NCI-H2196 treated with DMSO at 0.1 percent for 48 hours (cell line): ENCODE results near the gene LSM7.

ENCODE experiments used
- DNase-seq: peaks from one replicate; lab custom pipeline; 2025; ENCODE audit not compliant: unreplicated experiment; lab: John Stamatoyannopoulos, UW

The LSM7 gene

DNA sequence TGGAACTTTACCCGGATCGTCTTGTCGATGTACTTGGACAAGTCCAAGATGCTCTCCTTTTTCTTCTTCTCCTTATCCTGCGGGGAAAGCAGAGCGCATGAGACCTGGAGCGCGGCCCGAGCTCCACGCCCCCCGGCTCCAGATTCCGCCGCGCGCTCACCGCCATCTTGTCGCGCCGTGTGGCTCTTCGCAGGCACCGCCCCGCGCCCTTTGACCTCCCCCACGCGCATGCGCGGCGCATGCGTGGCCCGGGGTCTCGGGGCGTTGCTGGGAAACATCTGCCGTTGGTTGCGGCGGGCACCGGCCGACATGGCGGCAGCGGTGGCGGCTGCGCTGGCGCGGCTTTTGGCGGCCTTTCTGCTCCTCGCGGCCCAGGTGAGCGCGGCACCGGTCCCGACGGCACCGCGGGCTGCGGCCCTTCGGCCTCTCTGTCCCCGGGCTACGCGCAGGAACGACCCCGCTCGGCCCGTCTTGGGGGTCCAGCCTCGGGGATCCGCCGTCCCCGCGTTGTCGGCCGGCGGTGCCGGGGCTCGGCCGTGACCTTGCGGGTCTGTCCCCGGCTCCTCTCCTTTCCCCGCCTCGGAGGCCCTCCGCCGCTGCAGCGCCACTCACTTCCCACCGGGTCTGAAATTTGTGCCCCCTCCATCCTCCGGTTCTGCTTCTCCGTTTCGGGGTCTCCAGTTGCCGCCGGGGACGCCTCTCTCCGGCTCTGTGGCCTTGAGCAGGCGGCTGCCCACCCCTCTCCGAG is at the start of gene LSM7, which contains the start of gene SPPL2B:
LSM7 (minus strand) TSS at position 186 of the 748 bp plus-strand sequence; CDS start at position 166, 20 bp downstream.
SPPL2B (plus strand) TSS at position 284 of the 748 bp plus-strand sequence; CDS start at position 310, 26 bp downstream.
- peak; percentile 75 for DNase-seq

GRCh38 chr19:2376784-2377519 is 48.6 kb upstream of the LSM7 start:
- no peak for DNase-seq

DNA sequence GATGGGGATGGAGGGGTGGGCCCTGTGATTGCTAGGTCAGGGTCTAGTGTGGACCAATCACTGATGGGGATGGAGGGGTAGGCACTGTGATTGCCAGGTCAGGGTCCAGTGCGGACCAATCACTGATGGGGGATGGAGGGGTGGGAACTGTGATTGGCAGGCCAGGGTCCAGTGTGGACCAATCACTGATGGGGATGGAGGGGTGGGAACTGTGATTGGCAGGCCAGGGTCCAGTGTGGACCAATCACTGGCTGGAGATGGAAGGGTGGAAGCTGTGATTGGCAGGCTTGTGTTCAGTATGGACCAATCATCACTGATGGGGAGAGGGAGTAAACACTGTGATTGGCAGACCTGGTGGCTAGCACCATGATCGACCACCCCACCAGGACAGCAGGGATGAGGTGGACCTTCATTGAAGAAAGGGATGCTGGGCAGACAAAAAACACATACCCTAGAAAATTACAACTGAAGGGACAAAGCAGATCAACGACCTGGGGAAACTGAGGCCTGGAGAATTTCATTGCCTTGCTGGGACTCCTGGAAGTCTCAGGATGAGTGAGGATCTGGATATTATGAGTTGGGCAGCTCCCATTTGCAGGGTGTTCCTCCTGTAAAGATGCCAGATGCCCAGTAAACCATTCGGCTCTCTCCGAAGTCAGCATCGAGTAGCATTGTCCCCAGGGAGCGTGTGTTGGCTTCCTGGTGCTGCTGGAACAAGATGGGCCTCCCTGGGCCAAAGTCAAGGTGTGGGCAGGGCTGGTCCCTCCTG is 47.2 kb upstream of the LSM7 start:
- DNase-seq = no peak

GRCh38 chr19:2374808-2375207 is 46.4 kb upstream of the LSM7 start:
- no peak for DNase-seq

DNA sequence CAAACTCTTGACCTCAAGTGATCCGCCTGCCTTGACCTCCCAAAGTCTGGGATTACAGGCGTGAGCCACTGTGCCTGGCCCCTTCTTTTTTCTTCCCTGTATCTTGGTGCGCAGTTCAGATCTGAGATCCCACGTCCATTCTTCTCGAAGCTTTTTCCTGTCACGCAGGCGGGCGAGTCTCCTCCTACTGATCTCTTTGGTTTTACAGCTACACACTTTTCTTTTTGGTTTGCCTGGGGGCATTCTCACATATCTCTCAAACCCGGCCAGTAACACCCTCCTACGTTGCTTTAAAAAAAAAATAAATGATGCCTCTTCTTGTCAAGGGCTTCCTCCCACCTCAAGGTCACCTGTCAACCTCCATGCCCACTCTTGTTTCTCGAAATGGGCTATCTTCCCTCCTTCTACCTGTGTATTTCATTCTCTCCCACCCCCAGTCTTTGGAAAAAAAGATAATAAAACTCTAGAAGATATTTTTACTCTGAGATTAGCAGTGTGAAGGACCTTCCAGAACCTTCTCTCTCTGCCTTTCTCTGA is 43.8 kb upstream of the LSM7 start:
- DNase-seq = no peak

DNA sequence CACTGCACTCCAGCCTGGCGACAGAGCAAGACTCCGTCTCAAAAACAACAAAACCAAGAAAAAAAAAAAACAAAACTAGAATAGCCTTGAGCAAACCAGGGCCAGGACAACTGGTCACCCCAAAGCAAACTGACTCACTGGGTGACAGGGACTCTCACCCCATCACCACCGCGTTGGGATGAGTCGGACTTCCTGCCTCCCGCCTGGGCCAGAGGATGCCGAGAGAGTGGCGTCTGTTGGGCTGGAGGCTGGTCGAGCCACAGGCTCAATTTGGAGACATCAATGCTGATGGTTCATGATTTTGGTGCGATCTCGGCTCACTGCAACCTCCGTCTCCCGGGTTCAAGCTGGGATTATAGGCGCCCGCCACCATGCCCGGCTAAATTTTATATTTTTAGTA is 43.3 kb upstream of the LSM7 start:
- no peak for DNase-seq

GRCh38 chr19:2365201-2365970 is 37.0 kb upstream of the LSM7 start:
- DNase-seq = no peak

GRCh38 chr19:2363419-2363818 is 35.0 kb upstream of the LSM7 start:
- no peak for DNase-seq

- DNase-seq = no peak
These were observed 34.5 kb upstream of the LSM7 start for GRCh38 chr19:2362970-2363300.

GRCh38 chr19:2362046-2362969 is 33.9 kb upstream of the LSM7 start:
- DNase-seq = no peak

DNA sequence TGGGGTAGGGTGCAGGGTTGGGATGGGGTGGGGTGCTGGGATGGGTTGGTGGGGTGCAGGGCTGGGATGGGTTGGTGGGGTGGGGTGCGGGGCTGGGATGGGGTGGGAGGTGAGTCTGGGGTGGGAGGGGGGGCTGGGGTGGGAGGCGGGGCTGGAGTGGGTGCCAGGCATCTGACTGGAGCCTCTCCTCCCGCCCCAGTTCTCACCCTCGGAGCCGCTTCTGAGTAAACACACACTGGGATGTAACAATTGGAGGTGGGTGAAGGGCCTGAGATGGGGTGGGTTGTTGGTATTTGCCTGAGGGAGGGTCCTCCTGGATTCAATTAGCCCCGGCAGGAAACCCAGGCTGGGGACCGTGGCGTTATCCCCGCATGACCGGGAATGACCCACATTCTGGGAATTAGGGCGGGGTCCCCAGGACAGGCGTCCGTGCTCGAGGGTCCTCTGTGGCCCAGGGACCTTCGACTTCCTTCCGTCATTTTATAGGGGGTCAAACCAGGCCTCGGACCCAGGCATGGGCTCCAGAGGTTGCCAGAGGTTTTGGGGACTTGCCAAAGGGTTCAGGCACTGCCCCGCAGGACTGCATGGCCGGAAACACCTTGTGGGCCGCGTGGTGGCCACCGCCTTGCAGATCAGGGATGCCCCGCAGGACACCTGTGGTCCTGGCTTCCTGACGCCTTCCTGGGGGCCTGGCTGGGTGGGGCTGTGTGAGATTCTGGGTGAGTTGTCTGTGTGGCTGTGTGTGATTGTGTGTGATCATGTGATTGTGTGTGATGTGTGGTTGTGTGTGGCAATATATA is 33.1 kb upstream of the LSM7 start:
- no peak for DNase-seq

DNA sequence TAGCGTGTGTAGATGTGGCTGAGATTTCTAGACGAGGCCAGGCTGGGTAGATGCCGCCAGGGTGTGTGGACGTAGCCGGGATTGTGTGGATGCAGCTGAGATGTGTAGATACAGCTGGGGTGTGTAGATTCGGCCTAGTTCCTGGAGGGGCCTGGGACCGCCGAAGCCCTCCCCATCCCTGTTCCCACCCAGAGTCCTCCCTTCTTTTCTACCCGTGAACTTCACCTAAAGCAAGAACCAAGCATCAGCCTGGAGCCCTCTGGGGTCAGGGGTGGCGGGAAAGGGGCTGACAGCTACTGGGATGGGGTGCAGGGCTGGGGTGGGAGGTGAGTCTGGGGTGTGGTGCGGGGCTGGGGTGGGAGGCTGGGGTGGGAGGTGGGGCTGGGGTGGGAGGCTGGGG is 32.4 kb upstream of the LSM7 start:
- DNase-seq = no peak

DNA sequence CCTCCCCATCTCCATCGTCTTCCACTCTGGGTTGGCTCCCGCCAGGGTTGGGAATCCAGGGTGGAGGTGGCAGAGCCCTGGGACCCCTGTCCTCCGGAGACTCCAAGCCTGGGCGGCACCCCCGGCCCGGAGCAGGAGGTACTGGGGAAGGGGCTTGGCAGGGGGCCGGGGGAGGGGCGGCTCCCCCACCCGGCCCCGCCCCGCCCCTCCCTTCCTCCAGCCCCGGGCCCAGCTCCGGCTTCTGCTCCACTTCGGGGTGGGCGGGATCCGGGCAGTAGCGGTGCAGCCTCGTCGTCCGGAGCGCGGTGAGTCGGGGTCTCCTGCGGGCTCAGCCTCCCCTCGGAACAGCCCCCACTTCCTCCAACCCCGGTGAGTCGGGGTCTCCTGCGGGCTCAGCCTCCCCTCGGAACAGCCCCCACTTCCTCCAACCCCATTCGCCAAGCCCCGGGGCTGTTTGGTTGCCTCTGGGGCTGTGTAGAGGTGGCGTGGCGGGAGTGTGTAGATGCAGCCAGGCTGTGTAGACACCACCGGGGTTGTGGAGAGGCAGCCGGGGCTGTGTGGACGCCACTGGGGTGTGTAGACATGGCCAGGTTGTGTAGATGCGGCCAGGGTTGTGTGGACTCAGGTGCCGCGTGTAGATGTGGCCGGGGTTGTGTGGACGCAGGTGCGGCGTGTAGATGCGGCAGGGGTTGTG is 31.8 kb upstream of the LSM7 start, which contains the start of gene TMPRSS9:
TMPRSS9 (plus strand) TSS at position 274 of the 694 bp plus-strand sequence. CDS start 29,521 bp downstream, outside the sequence.
- DNase-seq = no peak

DNA sequence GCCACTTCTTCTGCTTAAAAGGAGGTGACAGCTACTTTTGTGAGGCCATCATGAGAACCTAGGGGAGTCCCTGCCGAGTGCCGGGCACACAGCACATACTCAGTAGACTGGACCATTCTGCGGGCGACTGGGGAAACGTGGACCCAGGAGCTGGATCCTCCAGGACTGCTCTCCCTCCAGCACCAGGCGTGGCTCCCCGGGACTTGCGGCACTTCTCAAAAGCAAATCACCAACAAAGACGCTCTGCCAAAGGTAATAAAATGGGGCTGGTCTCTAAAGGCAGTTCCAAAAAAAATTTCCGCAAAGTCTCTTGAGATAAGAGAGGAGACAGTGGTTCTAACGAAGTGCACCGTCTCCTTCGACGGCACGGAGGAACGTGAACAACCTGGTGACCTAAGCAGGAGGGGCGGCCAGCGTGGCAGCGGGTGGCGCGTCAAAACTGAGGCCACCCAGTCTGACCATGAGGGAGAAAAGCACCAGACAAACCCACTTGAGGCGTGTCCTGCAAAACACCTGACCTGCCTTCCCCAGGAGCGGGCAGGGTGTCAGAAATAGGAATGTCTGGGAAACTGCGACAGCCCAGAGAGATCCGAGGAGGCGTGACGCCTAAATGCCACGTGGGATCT is 30.3 kb upstream of the LSM7 start:
- DNase-seq = no peak

GRCh38 chr19:2357279-2358206 is 29.2 kb upstream of the LSM7 start:
- DNase-seq = no peak

DNA sequence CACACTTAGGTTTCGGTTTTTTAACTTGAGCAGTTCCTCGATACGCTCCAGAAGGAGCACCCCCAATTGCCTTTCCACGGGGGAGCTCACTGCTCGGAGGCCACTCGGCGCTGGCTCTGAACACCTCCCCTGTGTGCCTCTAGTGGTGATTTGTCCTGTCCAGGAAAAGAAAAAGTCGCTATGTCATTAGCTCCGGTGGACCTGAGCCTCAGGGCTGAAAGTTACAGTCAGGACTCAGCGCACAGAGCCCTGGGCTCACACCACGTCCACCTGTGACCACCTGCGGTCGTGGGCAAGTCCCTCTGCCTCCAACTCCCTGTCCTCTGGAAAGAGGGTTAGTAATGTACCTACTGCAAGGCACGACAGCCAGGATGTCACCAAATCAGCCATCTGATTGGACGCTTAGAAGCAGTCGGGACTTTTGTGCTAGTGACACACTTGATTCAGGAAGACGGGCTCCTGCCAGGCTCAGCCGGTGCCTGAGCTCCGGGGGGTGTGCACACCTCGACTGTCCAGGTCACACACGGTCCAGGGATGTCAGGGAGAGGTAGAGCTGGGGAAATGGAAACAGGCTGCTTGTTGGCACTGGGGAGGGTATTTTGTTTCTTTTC is 27.8 kb upstream of the LSM7 start:
- DNase-seq = no peak
